ENCODE measurements around the gene DCP1A. TPM values are rescaled to one million over a fixed set of nuclear protein-coding genes. Genes with fewer than 3 reads are reported as not detected.

The DCP1A gene
- total and polyA plus RNA-seq, 2 of the 13 experiments (the other 11 are each of a cell fraction or from before 2014, with no cell fraction given): 14.2 to 41.2 TPM

- TF ChIP-seq ZNF350 (CRISPR knock-in tag; IDR thresholded peaks at IDR 0.05; ENCODE audit: borderline replicate concordance, low read depth) (no peak; the same call in 1 of the 2 replicates), HNRNPUL1 (IDR thresholded peaks at IDR 0.05; ENCODE audit: low read depth, low read length) (no peak), ZNF33B (CRISPR knock-in tag; IDR thresholded peaks at IDR 0.05) (no peak), TEAD3 (CRISPR knock-in tag; optimal IDR thresholded peaks at IDR 0.05; ENCODE audit: borderline replicate concordance) (peak; percentile 46), SOX6 (IDR thresholded peaks at IDR 0.05) (no peak), SOX6 (CRISPR knock-in tag; IDR thresholded peaks at IDR 0.05) (peak; percentile 72), TEAD2 (CRISPR knock-in tag; IDR thresholded peaks at IDR 0.05) (no peak), ZNF790 (CRISPR knock-in tag; IDR thresholded peaks at IDR 0.05; ENCODE audit: borderline replicate concordance) (no peak), ZNF143 (CRISPR knock-in tag; IDR thresholded peaks at IDR 0.05) (no peak), SRSF4 (IDR thresholded peaks at IDR 0.05; ENCODE audit: low read depth, low read length, poor library complexity, severe bottlenecking) (no peak), ZNF431 (CRISPR knock-in tag; IDR thresholded peaks at IDR 0.05; ENCODE audit: borderline replicate concordance, low read depth) (no peak), FOXJ3 (CRISPR knock-in tag; IDR thresholded peaks at IDR 0.05; ENCODE audit: borderline replicate concordance) (no peak), ZNF441 (CRISPR knock-in tag; IDR thresholded peaks at IDR 0.05; ENCODE audit: borderline replicate concordance) (no peak), ZFP1 (CRISPR knock-in tag; IDR thresholded peaks at IDR 0.05) (peak; percentile 37; the same call in 1 of the 2 replicates), ZC3H4 (CRISPR knock-in tag; IDR thresholded peaks at IDR 0.05; ENCODE audit: borderline replicate concordance) (no peak), ZNF850 (CRISPR knock-in tag; conservative IDR thresholded peaks at IDR 0.05) (no peak), RCOR2 (CRISPR knock-in tag; IDR thresholded peaks at IDR 0.05) (no peak), ELF1 (CRISPR knock-in tag; IDR thresholded peaks at IDR 0.05) (peak; percentile 40), CAMTA2 (CRISPR knock-in tag; IDR thresholded peaks at IDR 0.05; ENCODE audit: borderline replicate concordance) (no peak)
- TF ChIP-seq, protein P1, sequence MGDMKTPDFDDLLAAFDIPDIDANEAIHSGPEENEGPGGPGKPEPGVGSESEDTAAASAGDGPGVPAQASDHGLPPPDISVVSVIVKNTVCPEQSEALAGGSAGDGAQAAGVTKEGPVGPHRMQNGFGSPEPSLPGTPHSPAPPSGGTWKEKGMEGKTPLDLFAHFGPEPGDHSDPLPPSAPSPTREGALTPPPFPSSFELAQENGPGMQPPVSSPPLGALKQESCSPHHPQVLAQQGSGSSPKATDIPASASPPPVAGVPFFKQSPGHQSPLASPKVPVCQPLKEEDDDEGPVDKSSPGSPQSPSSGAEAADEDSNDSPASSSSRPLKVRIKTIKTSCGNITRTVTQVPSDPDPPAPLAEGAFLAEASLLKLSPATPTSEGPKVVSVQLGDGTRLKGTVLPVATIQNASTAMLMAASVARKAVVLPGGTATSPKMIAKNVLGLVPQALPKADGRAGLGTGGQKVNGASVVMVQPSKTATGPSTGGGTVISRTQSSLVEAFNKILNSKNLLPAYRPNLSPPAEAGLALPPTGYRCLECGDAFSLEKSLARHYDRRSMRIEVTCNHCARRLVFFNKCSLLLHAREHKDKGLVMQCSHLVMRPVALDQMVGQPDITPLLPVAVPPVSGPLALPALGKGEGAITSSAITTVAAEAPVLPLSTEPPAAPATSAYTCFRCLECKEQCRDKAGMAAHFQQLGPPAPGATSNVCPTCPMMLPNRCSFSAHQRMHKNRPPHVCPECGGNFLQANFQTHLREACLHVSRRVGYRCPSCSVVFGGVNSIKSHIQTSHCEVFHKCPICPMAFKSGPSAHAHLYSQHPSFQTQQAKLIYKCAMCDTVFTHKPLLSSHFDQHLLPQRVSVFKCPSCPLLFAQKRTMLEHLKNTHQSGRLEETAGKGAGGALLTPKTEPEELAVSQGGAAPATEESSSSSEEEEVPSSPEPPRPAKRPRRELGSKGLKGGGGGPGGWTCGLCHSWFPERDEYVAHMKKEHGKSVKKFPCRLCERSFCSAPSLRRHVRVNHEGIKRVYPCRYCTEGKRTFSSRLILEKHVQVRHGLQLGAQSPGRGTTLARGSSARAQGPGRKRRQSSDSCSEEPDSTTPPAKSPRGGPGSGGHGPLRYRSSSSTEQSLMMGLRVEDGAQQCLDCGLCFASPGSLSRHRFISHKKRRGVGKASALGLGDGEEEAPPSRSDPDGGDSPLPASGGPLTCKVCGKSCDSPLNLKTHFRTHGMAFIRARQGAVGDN (CRISPR knock-in tag; IDR thresholded peaks at IDR 0.05): peak; percentile 96
- TF ChIP-seq, protein P2, sequence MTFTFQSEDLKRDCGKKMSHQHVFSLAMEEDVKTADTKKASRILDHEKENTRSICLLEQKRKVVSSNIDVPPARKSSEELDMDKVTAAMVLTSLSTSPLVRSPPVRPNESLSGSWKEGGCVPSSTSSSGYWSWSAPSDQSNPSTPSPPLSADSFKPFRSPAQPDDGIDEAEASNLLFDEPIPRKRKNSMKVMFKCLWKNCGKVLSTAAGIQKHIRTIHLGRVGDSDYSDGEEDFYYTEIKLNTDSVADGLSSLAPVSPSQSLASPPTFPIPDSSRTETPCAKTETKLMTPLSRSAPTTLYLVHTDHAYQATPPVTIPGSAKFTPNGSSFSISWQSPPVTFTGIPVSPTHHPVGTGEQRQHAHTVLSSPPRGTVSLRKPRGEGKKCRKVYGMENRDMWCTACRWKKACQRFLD (CRISPR knock-in tag; IDR thresholded peaks at IDR 0.05; ENCODE audit: borderline replicate concordance): no peak
Measured at GRCh38 chr3:53269888-53270880, 77.2 kb downstream of the DCP1A start (continued).
